GM18498 (cell line): ENCODE results near the gene CAMTA1.

Experiments used
- ATAC-seq: cut with Tn5 transposase; IDR thresholded peaks from one replicate; pipeline ENCODE4 v1.9.1; 2021; ENCODE audit warnings: mild to moderate bottlenecking, moderate library complexity; ENCODE audit not compliant: unreplicated experiment

Gene CAMTA1

GRCh38 chr1:7555391-7556185 is 770.3 kb downstream of the CAMTA1 start:
- ATAC-seq: no peak

- no peak for ATAC-seq
Measured at GRCh38 chr1:7557301-7557891, 772.1 kb downstream of the CAMTA1 start.

- ATAC-seq: no peak
Measured at GRCh38 chr1:7558041-7558461, 772.8 kb downstream of the CAMTA1 start.

- ATAC-seq: no peak
Measured at GRCh38 chr1:7558481-7558880, 773.2 kb downstream of the CAMTA1 start.

- no peak for ATAC-seq
Measured at GRCh38 chr1:7558921-7559869, 773.9 kb downstream of the CAMTA1 start.

- ATAC-seq: no peak
Measured at GRCh38 chr1:7560128-7560527, 774.9 kb downstream of the CAMTA1 start.

DNA sequence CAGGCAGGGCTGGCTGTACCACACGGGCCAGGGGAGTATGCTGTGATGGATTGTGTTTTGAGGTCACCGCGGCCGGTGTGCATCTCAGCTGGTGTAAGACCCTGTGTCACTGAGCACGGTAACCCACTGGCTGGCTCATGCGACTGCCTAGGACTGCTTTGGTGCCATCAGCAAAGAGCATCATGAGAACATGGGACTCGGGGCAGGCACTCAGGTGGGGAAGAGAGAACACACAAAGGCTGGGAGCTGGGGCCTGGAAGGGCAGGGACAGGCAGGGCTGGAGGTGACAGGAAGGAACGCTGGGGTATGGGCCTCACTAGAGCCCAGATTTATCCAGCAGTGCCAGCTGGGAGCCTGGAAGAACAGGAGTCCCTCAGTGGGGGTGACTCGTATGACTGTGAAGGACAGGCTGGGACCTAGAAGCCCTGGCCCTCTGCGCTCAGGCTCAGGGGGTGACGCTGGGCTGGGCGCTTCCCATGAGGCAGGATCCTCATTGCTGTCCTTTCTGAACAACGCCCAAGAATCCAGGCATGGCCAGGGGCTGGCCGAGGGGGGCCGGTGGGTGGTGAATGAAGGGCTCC is 775.4 kb downstream of the CAMTA1 start:
- ATAC-seq: no peak

DNA sequence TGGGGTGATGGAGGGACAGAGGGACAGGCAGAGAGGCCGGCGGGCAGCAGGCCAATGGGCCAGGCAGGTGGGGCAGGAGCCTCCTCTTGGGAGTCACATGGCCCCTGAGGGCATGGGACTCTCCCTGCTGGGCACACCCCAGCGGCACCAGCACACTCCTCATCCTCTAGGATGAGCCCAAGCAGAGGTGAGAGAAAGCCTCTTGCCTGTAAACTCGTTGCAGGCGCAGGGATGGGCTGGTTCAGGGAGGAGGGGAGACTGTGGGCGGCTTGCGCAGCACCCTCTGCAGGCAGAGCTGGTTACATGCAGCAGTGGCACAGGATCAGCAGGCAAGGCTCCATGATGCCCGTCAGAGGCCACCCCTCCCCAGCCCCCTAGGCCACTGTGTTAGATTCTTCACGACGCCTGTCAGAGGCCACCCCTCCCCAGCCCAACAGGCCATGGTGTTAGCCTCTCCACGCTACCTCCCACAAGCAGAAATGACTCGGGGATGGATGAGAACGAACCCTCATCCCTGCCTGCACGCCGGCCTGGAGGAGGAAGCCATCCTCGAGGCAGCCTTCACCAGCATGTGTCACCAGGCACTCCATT is 776.2 kb downstream of the CAMTA1 start:
- no peak for ATAC-seq

- ATAC-seq: no peak
Measured at GRCh38 chr1:7561936-7562728, 776.9 kb downstream of the CAMTA1 start.

- ATAC-seq: no peak
Measured at GRCh38 chr1:7562729-7563605, 777.7 kb downstream of the CAMTA1 start.

DNA sequence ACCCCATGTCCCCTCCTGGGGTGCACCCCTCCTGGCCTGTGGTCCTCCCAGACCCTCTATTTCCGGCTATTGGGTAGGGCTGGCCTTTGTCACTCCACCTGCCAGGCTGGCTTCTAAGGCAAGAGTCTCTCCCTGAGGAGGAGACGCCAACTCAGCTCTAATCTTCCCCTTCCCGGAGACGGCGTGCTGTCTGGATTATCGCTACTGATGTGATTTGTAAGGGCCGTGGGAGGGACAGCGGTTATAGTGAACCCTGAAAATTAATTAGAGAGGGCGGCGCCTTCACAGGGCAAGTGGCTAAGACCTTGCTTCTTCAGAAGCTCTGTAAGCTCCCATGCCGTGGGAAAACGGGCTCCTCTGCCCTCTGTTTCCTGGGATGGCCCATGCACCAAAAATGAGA is 778.9 kb downstream of the CAMTA1 start:
- no peak for ATAC-seq

DNA sequence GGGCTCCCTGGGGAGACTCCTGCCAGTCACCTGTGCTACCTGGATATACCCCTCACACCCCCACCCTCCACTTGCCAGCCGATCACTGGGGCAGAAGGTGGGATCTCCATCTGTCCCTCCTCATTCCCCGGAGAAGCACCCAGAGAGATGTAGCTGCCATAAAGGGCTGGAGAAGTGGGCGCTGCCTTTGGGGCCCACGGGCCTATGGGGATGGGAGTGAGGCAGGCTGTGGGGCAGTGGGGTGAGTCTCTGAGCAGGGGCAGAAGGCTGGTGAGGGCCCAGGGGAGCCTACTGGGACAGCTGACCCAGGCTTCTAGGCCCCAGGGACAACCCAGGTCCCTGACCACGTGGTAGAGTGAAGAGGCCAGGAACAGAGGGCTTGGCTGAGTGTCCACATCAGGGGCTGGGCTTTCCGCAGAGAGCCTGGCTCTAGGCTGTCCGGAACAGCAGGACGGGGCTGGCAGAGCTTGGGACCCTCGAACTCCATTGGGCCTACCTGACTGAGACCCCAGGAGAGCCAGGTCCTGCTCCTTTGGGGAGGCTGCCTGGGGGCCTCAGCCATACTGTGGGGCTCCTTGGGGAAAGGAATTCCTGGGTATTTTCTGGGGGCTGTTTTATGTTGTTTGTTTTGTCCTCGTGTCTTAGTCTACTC is 780.0 kb downstream of the CAMTA1 start:
- ATAC-seq: no peak

DNA sequence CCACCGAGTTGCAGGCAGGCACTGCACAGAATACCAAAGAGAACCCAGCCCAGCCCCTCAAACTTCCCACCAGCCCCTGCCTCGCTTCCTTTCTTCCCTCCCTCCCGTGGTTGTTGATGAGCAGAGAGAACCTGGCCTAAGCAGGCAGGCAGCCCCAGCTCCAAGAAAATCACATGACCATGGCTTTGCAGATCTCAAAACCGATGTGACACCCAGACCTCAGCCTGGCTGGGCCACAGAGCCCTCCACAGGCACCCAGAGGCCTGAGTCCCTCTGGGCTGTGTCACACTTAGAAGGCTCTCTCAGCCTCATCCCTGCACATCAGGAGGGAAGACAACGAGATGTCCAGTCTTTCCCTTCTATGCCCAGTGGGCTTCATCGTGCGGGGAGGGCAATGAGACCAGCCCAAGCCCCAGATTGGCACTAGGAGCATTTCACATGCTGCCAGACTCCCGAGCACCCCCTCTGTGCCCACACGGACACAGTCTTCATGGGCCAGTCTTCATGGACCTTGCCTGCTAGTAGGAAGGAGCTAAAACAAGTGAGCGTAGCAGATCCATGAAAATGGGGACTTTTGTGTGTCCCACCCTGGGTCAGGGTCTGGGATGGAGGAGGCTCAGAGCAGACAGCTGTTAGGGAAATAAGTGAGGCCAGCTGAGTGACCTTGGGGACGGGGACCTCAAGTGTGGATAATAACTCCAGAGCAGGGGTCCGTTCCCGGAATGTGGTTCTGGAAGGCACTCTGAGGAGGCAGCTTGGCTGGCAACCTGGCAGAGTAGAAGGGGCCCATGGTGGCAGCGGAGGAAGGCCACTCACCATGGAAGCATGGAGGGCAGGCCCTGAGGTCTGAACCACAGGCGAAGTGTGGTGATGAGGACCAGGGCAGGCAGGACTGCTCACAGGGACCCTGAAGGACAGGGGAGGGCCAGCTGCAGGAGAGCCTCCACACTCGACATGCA is 781.4 kb downstream of the CAMTA1 start:
- ATAC-seq: no peak

- no peak for ATAC-seq
Measured at GRCh38 chr1:7567376-7567775, 782.1 kb downstream of the CAMTA1 start.

DNA sequence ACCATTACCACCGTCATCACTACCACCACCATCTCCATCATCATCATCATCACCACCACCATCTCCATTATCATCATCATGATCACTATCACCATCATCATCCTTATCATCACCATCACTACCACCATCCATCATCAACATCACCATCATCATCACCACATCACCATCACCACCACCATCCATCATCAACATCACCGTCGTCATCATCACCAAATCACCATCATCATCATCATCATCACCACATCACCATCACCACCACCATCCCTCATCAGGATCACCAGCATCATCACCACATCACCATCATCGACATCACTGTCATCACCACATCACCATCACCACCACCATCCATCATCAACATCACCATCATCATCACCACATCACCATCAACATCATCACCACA is 782.8 kb downstream of the CAMTA1 start:
- ATAC-seq: no peak

DNA sequence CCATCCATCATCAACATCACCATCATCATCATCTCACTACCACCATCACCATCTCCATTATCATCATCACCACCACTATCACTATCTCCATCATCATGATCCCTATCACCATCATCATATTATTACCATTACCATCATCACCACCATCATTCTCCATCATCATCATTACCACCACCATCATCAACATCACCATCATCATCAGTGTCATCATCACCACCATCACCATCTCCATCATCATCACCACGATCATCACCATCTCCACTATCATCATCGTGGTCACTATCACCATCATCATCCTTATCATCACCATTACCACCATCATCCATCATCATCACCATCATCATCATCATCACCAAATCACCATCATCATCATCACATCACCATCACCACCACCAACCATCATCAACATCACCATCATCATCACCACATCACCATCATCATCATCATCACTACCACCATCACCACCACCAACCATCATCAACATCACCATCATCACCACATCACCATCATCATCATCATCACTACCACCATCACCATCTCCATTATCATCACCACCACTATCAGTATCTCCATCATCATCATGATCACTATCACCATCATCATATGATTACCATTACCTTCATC is 783.8 kb downstream of the CAMTA1 start:
- ATAC-seq: no peak

GRCh38 chr1:7570311-7570710 is 785.1 kb downstream of the CAMTA1 start:
- no peak for ATAC-seq
